Smooth muscle cell (in vitro differentiated cells): ENCODE results near the gene KRTAP1-3. TPM values are rescaled to one million over a fixed set of nuclear protein-coding genes. Genes with fewer than 3 reads are reported as not detected.
"Not testable (repeated sequence)": the region's sequence is repeated elsewhere in the genome, so short reads cannot be mapped to it uniquely, and the experiment has no call there.

Experiments used
- DNase-seq: peaks from one replicate; lab custom pipeline; 2025; ENCODE audit not compliant: unreplicated experiment; lab: John Stamatoyannopoulos, UW
- H2AFZ ChIP-seq: fragments of 200-600 bp; sonication (generic); 2 replicates; pipeline ENCODE4 v1.6.0; 2016; ENCODE audit warnings: antibody characterized with exemption, low read depth, mild to moderate bottlenecking
- H3F3A ChIP-seq: fragments of 200-600 bp; sonication (generic); 2 replicates; pipeline ENCODE4 v1.6.0; 2017; ENCODE audit warnings: antibody characterized with exemption, low read depth
- H3K27ac ChIP-seq: fragments of 200-600 bp; sonication (generic); 2 replicates; pipeline ENCODE4 v1.5.1; 2016; ENCODE audit warnings: low read depth, mild to moderate bottlenecking
- H3K27me3 ChIP-seq: fragments of 200-600 bp; sonication (generic); 2 replicates; pipeline ENCODE4 v1.6.1; 2016; ENCODE audit warnings: low read depth, mild to moderate bottlenecking
- H3K36me3 ChIP-seq: fragments of 200-600 bp; sonication (generic); 2 replicates; pipeline ENCODE4 v1.5.1; 2016; ENCODE audit warnings: low read depth
- H3K4me1 ChIP-seq: fragments of 200-600 bp; sonication (generic); 2 replicates; pipeline ENCODE4 v1.5.1; 2016; ENCODE audit warnings: low read depth
- H3K4me2 ChIP-seq: fragments of 200-600 bp; sonication (generic); 2 replicates; pipeline ENCODE4 v1.6.0; 2016; ENCODE audit warnings: mild to moderate bottlenecking
- H3K4me3 ChIP-seq: fragments of 200-600 bp; sonication (generic); 2 replicates; pipeline ENCODE4 v1.5.1; 2016; ENCODE audit warnings: mild to moderate bottlenecking
- H3K79me2 ChIP-seq: fragments of 200-600 bp; sonication (generic); 2 replicates; pipeline ENCODE4 v1.6.0; 2016; ENCODE audit warnings: low read depth, mild to moderate bottlenecking
- H3K9ac ChIP-seq: fragments of 200-600 bp; sonication (generic); 2 replicates; pipeline ENCODE4 v1.6.0; 2016; ENCODE audit warnings: low read depth
- H3K9me3 ChIP-seq: fragments of 200-600 bp; sonication (generic); replicated peaks from 2 replicates; pipeline ENCODE4 v1.5.1; 2016; ENCODE audit warnings: low read depth
- H4K20me1 ChIP-seq: fragments of 200-600 bp; sonication (generic); 2 replicates; pipeline ENCODE4 v1.6.0; 2016; ENCODE audit warnings: low read depth
- CTCF ChIP-seq: fragments of 200-600 bp; sonication (generic); IDR thresholded peaks from 2 replicates; pipeline ENCODE4 v1.5.1; 2017; ENCODE audit warnings: borderline replicate concordance, mild to moderate bottlenecking, antibody characterized with exemption; ENCODE audit not compliant: insufficient read depth, poor library complexity, severe bottlenecking
- WGBS: methylation state at CpG from one replicate; pipeline ENCODE4 v1.1.7; 2016; ENCODE audit warnings: low lambda C conversion rate; 5-methylcytosine and 5-hydroxymethylcytosine counted together
- polyA plus RNA-seq: library from polyadenylated mRNA; unstranded; fragments of >200 nt; fragmentation: Nextera tagmentation; extraction: Ambion mirVana; gene quantifications from 2 replicates; pipeline ENCODE4 v1.2.1, GENCODE V29; 2016
- total RNA-seq: library from RNA; depleted of rRNA; stranded (reverse); fragments of >200 nt; gene quantifications from 2 replicates; pipeline ENCODE4 v1.2.3, GENCODE V29; 2014

The KRTAP1-3 gene
- total and polyA plus RNA-seq, 2 experiments from 2014 or later, result not detected

DNA sequence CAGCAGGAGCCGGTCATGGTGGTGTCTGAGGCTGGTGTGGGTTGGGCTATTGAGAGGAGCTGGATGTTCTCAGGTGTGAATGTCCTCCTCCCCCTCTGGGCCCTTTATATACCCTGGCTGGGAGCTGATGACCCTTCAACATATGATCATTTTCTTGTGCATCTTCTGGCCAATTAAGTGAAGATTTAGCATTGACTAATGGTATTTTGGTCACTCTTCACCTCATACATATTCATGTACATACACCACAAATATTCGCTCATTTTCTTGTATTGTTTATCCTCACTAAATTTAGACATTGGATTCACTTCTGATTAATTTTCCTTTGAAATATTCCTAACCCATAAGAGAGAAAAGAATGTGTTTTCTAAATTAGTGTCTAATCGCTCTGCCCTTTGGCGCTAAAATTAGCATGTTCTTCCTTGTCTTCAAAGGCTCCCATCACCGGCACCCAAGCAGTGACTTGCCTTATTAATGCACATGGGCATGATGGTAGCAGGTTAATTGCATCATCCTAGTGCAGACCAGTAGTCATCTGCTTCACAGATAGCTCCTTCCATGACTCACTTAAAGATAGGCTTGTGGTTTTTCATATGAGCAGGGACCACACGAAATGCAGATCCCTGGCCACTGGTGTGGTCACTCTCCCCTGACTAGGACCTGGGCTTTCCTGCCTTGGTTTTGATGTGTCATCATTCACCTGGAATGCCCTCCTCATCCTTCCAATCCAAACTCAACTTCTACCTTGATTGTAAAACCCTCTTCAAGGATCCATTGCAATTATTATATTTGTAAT lies 31.4 kb upstream of the KRTAP1-3 start, which contains the start of gene KRTAP2-4:
Gene KRTAP2-4 (minus strand): TSS at position 51 of the 796 bp plus-strand sequence. CDS start 34 bp downstream, at position 17.
- no peaks in the 10 kb centered on the region for H3K27me3 ChIP-seq
- no peak for DNase-seq
- no peaks in the 10 kb centered on the region for H3K36me3 ChIP-seq
- no peak for TF ChIP-seq CTCF
- H3F3A ChIP-seq, result no peaks in the 10 kb centered on the region
- no peak within 1 kb of the TSS for H2AFZ ChIP-seq
- H3K27ac ChIP-seq, result peak within 1 kb of the TSS; percentile 50
- H3K4me3 ChIP-seq, result no peak within 1 kb of the TSS
- H3K4me2 ChIP-seq, result peak within 1 kb of the TSS; percentile 18
- no peaks in the 10 kb centered on the region for H3K4me1 ChIP-seq
- WGBS, result 61% methylated on average over 6 of the region's 6 CpGs
- no peak within 1 kb of the TSS for H3K9ac ChIP-seq
- H4K20me1 ChIP-seq, result no peaks in the 10 kb centered on the region
- no peaks in the 10 kb centered on the region for H3K79me2 ChIP-seq
- no peaks in the 10 kb centered on the region for H3K9me3 ChIP-seq

GRCh38 chr17:41065016-41065689 lies 30.5 kb upstream of the KRTAP1-3 start:
- not testable (repeated sequence) for H3K27me3 ChIP-seq, H3K79me2 ChIP-seq, H3K9ac ChIP-seq, H3K4me1 ChIP-seq, H4K20me1 ChIP-seq, DNase-seq, H2AFZ ChIP-seq, H3K4me2 ChIP-seq, H3K36me3 ChIP-seq, H3K4me3 ChIP-seq, H3F3A ChIP-seq, H3K27ac ChIP-seq, H3K9me3 ChIP-seq
- WGBS, result 91% methylated on average over 7 of the region's 16 CpGs

- Histone ChIP-seq H4K20me1 (no peaks in the 10 kb centered on the region), H3K27ac (no peak overlapping the region), H3K79me2 (no peaks in the 10 kb centered on the region), H3K36me3 (no peaks in the 10 kb centered on the region), H3K9me3 (no peaks in the 10 kb centered on the region), H3K4me3 (no peak overlapping the region), H2AFZ (no peak overlapping the region), H3K4me1 (peaks cover 6% of the 10 kb centered on the region), H3K27me3 (no peaks in the 10 kb centered on the region), H3K9ac (no peak overlapping the region), H3K4me2 (no peak overlapping the region), H3F3A (peaks cover 3% of the 10 kb centered on the region)
- TF ChIP-seq CTCF, result no peak
- DNase-seq, result no peak
- WGBS, result 92% methylated on average over 1 of the region's 1 CpG
Measured at GRCh38 chr17:41064301-41064700, 29.6 kb upstream of the KRTAP1-3 start.

DNA sequence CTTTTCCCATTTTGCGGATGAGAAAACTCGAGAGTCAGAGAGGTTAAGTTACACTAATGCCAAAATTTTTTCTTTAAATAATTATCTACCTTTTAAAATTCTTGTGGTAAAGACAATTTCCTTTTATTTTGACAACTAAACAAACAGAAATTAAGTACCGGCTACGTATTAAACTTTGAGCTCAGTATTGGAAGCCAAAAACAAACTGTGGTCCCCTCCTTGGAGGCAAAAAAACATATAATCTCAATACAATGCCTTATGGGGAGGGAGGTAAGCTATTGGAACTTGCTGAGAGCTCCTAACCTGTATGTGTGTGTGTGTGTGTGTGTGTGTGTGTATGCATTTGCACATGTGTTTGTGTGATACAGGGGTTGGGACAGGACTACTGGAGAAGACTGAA lies 28.8 kb upstream of the KRTAP1-3 start:
- Histone ChIP-seq H3K4me1 (peaks cover 6% of the 10 kb centered on the region), H3K9ac (no peak overlapping the region)

More for the DNA sequence above, 28.8 kb upstream of the KRTAP1-3 start:
- Histone ChIP-seq H3K36me3 (no peaks in the 10 kb centered on the region), H3K9me3 (no peaks in the 10 kb centered on the region), H3K4me3 (no peak overlapping the region), H3K27ac (peak overlapping the region; percentile 89), H2AFZ (no peak overlapping the region), H3K27me3 (no peaks in the 10 kb centered on the region), H3K4me2 (no peak overlapping the region), H3K79me2 (no peaks in the 10 kb centered on the region), H4K20me1 (no peaks in the 10 kb centered on the region), H3F3A (peaks cover 3% of the 10 kb centered on the region)
- 83% methylated on average over 4 of the region's 4 CpGs for WGBS
- no peak for TF ChIP-seq CTCF
- no peak for DNase-seq
